Measurements from ENCODE around the gene FLAD1. TPM values are rescaled to one million over a fixed set of nuclear protein-coding genes. Genes with fewer than 3 reads are reported as not detected.

The FLAD1 gene
- 183 TPM for polyA plus RNA-seq (2012; ENCODE audit: insufficient read depth, insufficient read length, low read depth)

DNA sequence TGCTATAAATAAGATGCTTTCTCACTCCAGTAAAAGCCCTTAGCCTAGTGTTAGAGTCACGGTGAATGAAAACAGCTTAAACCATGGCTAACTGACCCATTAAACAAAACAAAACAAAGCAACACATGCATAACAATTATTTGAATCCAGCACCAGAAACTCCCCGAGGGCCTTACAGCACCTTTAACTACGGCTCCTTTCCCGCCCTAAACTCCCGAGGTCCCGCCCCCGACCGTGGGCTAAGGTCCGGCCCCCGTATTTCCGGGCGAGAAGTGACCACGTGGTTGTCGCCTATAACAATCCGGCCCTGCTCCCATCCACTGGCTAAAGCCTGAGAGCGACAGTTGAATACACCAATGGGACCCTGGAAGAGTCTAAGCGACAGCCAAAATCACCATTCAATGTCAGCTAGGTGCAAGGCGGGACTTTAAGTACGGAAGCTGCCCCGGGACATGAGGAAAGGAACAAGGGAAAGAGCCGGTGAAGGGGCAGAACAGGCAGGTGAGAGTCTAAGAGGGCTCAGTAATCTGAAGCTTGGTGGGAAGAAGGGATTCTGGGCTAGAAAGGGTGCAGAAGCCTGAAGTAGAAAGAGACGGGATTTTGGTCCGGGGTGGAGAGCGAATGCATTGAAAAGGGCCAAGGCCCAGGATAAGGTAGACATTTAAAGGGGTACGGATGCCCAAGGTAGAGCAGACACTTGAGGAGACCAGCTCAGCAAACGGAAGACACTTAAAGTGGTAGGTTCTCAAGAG lies at the start of gene FLAD1:
FLAD1 (plus strand) TSS at position 448 of the 752 bp plus-strand sequence. CDS start 351 bp downstream, outside the sequence.
- Histone ChIP-seq H3K36me3 (peaks cover 35% of the 10 kb centered on the region), H3K4me3 (ENCODE audit: low read depth, low read length) (peak within 1 kb of the TSS; percentile 74), H3K27me3 (no peaks in the 10 kb centered on the region), H3K9me3 (no peaks in the 10 kb centered on the region), H3K4me1 (peaks cover 11% of the 10 kb centered on the region)
- peak; percentile 98 for DNase-seq
- TF ChIP-seq, protein P1, sequence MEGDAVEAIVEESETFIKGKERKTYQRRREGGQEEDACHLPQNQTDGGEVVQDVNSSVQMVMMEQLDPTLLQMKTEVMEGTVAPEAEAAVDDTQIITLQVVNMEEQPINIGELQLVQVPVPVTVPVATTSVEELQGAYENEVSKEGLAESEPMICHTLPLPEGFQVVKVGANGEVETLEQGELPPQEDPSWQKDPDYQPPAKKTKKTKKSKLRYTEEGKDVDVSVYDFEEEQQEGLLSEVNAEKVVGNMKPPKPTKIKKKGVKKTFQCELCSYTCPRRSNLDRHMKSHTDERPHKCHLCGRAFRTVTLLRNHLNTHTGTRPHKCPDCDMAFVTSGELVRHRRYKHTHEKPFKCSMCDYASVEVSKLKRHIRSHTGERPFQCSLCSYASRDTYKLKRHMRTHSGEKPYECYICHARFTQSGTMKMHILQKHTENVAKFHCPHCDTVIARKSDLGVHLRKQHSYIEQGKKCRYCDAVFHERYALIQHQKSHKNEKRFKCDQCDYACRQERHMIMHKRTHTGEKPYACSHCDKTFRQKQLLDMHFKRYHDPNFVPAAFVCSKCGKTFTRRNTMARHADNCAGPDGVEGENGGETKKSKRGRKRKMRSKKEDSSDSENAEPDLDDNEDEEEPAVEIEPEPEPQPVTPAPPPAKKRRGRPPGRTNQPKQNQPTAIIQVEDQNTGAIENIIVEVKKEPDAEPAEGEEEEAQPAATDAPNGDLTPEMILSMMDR (IDR thresholded peaks at IDR 0.05; ENCODE audit: low read depth, low read length) = no peak

- no peak for DNase-seq
- no peaks in the 10 kb centered on the region; the same call in 1 of the 2 replicates for H3K4me1 ChIP-seq
- no peaks in the 10 kb centered on the region for H3K9me3 ChIP-seq
- H3K4me3 ChIP-seq (ENCODE audit: low read depth, low read length) = no peak overlapping the region
- TF ChIP-seq, protein P1 (IDR thresholded peaks at IDR 0.05; ENCODE audit: low read depth, low read length) = no peak
- H3K27me3 ChIP-seq = no peaks in the 10 kb centered on the region
- no peaks in the 10 kb centered on the region for H3K36me3 ChIP-seq
Observed at GRCh38 chr1:154934358-154934948, 48.7 kb upstream of the FLAD1 start.

GRCh38 chr1:154935749-154936554 lies 47.2 kb upstream of the FLAD1 start:
- Histone ChIP-seq H3K9me3 (no peaks in the 10 kb centered on the region), H3K27me3 (no peaks in the 10 kb centered on the region), H3K4me3 (ENCODE audit: low read depth, low read length) (peak overlapping the region; percentile 83), H3K4me1 (no peaks in the 10 kb centered on the region; the same call in 1 of the 2 replicates), H3K36me3 (no peaks in the 10 kb centered on the region)
- TF ChIP-seq, protein P1 (IDR thresholded peaks at IDR 0.05; ENCODE audit: low read depth, low read length) = no peak
- DNase-seq = no peak

- H3K4me1 ChIP-seq = no peaks in the 10 kb centered on the region; the same call in 1 of the 2 replicates
- TF ChIP-seq, protein P1 (IDR thresholded peaks at IDR 0.05; ENCODE audit: low read depth, low read length) = peak; percentile 36
Observed at GRCh38 chr1:154936555-154937084, 46.5 kb upstream of the FLAD1 start, which contains the start of gene PMVK. Gene PMVK, minus strand, starts transcription at chr1:154936719. Its CDS starts 34 bp downstream, at chr1:154936685.

GRCh38 chr1:154937085-154937987 lies 45.8 kb upstream of the FLAD1 start:
- H3K36me3 ChIP-seq = no peaks in the 10 kb centered on the region
- TF ChIP-seq, protein P1 (IDR thresholded peaks at IDR 0.05; ENCODE audit: low read depth, low read length) = peak; percentile 20; the same call in 1 of the 2 replicates
- DNase-seq = peak; percentile 92
- H3K9me3 ChIP-seq = no peaks in the 10 kb centered on the region
- H3K4me3 ChIP-seq (ENCODE audit: low read depth, low read length) = peak overlapping the region; percentile 83
- no peaks in the 10 kb centered on the region for H3K27me3 ChIP-seq
- H3K4me1 ChIP-seq = no peaks in the 10 kb centered on the region; the same call in 1 of the 2 replicates

More at GRCh38 chr1:154936555-154937084, 46.5 kb upstream of the FLAD1 start, which contains the start of gene PMVK:
- H3K36me3 ChIP-seq = no peaks in the 10 kb centered on the region
- H3K9me3 ChIP-seq = no peaks in the 10 kb centered on the region
- DNase-seq = peak; percentile 95
- H3K4me3 ChIP-seq (ENCODE audit: low read depth, low read length) = peak within 1 kb of the TSS; percentile 83
- no peaks in the 10 kb centered on the region for H3K27me3 ChIP-seq

Data from BE2C (cell line).